Fibroblast of lung (primary cell): ENCODE data around the gene URB1. TPM values are rescaled to one million over a fixed set of nuclear protein-coding genes. Genes with fewer than 3 reads are reported as not detected.
"Not testable (repeated sequence)": the region's sequence is repeated elsewhere in the genome, so short reads cannot be mapped to it uniquely, and the experiment has no call there.

ENCODE experiments used
- DNase-seq, 2 donors: peaks; one replicate each; pipeline versions ENCODE4 v3.0.0 to v3.0.0-alpha.2; 2010; ENCODE audit warnings: low read depth in 2 of 2
- H2AFZ ChIP-seq: 2 replicates; pipeline ENCODE4 v1.5.1; 2012; ENCODE audit warnings: low read length, control low read depth, inconsistent platforms
- H3K27ac ChIP-seq: 2 replicates; pipeline ENCODE4 v1.5.1; 2011; ENCODE audit warnings: low read length, control low read depth; ENCODE audit not compliant: insufficient read depth
- H3K27me3 ChIP-seq: 2 replicates; pipeline ENCODE4 v1.5.1; 2011; ENCODE audit warnings: mild to moderate bottlenecking, low read length; ENCODE audit not compliant: control insufficient read depth, insufficient read depth
- H3K36me3 ChIP-seq: 2 replicates; pipeline ENCODE4 v1.5.1; 2011; ENCODE audit warnings: low read length; ENCODE audit not compliant: control insufficient read depth, insufficient read depth
- H3K4me1 ChIP-seq: 2 replicates; pipeline ENCODE4 v1.5.1; 2011; ENCODE audit warnings: low read length; ENCODE audit not compliant: control insufficient read depth, insufficient read depth; ENCODE audit errors: extremely low read depth
- H3K4me2 ChIP-seq: 2 replicates; pipeline ENCODE4 v1.5.1; 2011; ENCODE audit warnings: low read length, control low read depth; ENCODE audit not compliant: insufficient read depth; ENCODE audit errors: extremely low read depth
- H3K4me3 ChIP-seq, 4 experiments: fragments of 200-600 bp in 1 of 4; sonication (generic) in 1 of 4; replicated peaks in 1 of 4; 2 replicates each; pipeline ENCODE4 v1.5.1; 2011 to 2016; ENCODE audit warnings: low read length in 4 of 4, low read depth in 3 of 4, mild to moderate bottlenecking in 3 of 4, control low read depth in 2 of 4, inconsistent platforms in 1 of 4, mixed read lengths in 1 of 4; ENCODE audit not compliant: insufficient read depth in 1 of 4; ENCODE audit errors: control extremely low read depth in 1 of 4
- H3K79me2 ChIP-seq: 2 replicates; pipeline ENCODE4 v1.5.1; 2012; ENCODE audit warnings: mild to moderate bottlenecking, low read length, inconsistent platforms; ENCODE audit not compliant: control insufficient read depth, insufficient read depth
- H3K9ac ChIP-seq: 2 replicates; pipeline ENCODE4 v1.5.1; 2011; ENCODE audit warnings: mild to moderate bottlenecking, low read length, control low read depth; ENCODE audit not compliant: insufficient read depth
- H3K9me3 ChIP-seq: 2 replicates; pipeline ENCODE4 v1.5.1; 2012; ENCODE audit warnings: low read depth, low read length; ENCODE audit not compliant: control insufficient read depth, insufficient read depth
- H4K20me1 ChIP-seq: 2 replicates; pipeline ENCODE4 v1.5.1; 2011; ENCODE audit warnings: low read length; ENCODE audit not compliant: control insufficient read depth, insufficient read depth; ENCODE audit errors: extremely low read depth
- EZH2 ChIP-seq: IDR thresholded peaks from 2 replicates; pipeline ENCODE4 v1.5.1; 2012; ENCODE audit warnings: low read length, control low read depth, mild to moderate bottlenecking; ENCODE audit errors: missing control alignments
- polyA plus RNA-seq, 2 donors: library from polyadenylated mRNA; depleted of rRNA in 1 of 2; stranded (reverse) in 1 of 2; unstranded in 1 of 2; fragments of >200 nt; gene quantifications; 2 replicates each; pipeline ENCODE4 v1.2.1, GENCODE V29; 2011 to 2012; ENCODE audit warnings: missing spikeins in 1 of 2
- total RNA-seq: library from RNA; depleted of rRNA; stranded (reverse); fragments of >200 nt; gene quantifications from 2 replicates; pipeline ENCODE4 v1.2.1, GENCODE V29; 2014
- TF ChIP-seq, protein P1 (sequence below), 2 donors: IDR thresholded peaks in 1 of 2; conservative IDR thresholded peaks in 1 of 2; 1 replicate in 1 of 2; 2 replicates in 1 of 2; pipeline ENCODE4 v1.5.1; 2011 to 2012; ENCODE audit warnings: low read length in 2 of 2, control low read depth in 1 of 2, inconsistent platforms in 1 of 2, low read depth in 1 of 2, mild to moderate bottlenecking in 1 of 2

The URB1 gene
- total and polyA plus RNA-seq, 2 donors (not counting 1 experiment from before 2014, with no cell fraction given) = 4.3 to 17.7 TPM

GRCh38 chr21:32371913-32372314 lies 20.9 kb downstream of the URB1 start:
- H3K4me2 ChIP-seq = peak overlapping the region; percentile 39
- peaks cover 5% of the 10 kb centered on the region for H3K4me1 ChIP-seq
- H3K79me2 ChIP-seq = peaks cover 6% of the 10 kb centered on the region
- peak; percentile 64 to 90 for DNase-seq
- H3K9me3 ChIP-seq = no peaks in the 10 kb centered on the region
- H3K9ac ChIP-seq = no peak overlapping the region
- H3K36me3 ChIP-seq = peaks cover 15% of the 10 kb centered on the region
- peak overlapping the region; percentile 38 for H3K27ac ChIP-seq
- no peaks in the 10 kb centered on the region for H3K27me3 ChIP-seq
- H4K20me1 ChIP-seq = no peaks in the 10 kb centered on the region
- H2AFZ ChIP-seq = no peak overlapping the region
- TF ChIP-seq, protein P1, sequence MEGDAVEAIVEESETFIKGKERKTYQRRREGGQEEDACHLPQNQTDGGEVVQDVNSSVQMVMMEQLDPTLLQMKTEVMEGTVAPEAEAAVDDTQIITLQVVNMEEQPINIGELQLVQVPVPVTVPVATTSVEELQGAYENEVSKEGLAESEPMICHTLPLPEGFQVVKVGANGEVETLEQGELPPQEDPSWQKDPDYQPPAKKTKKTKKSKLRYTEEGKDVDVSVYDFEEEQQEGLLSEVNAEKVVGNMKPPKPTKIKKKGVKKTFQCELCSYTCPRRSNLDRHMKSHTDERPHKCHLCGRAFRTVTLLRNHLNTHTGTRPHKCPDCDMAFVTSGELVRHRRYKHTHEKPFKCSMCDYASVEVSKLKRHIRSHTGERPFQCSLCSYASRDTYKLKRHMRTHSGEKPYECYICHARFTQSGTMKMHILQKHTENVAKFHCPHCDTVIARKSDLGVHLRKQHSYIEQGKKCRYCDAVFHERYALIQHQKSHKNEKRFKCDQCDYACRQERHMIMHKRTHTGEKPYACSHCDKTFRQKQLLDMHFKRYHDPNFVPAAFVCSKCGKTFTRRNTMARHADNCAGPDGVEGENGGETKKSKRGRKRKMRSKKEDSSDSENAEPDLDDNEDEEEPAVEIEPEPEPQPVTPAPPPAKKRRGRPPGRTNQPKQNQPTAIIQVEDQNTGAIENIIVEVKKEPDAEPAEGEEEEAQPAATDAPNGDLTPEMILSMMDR (conservative IDR thresholded peaks at IDR 0.05 in 1 of 2, IDR thresholded peaks at IDR 0.05 in 1 of 2; ENCODE audit: low read depth in 1 of 2, low read length in 2 of 2) = no peak
- TF ChIP-seq EZH2 = no peak
- H3K4me3 ChIP-seq = no peak overlapping the region

DNA sequence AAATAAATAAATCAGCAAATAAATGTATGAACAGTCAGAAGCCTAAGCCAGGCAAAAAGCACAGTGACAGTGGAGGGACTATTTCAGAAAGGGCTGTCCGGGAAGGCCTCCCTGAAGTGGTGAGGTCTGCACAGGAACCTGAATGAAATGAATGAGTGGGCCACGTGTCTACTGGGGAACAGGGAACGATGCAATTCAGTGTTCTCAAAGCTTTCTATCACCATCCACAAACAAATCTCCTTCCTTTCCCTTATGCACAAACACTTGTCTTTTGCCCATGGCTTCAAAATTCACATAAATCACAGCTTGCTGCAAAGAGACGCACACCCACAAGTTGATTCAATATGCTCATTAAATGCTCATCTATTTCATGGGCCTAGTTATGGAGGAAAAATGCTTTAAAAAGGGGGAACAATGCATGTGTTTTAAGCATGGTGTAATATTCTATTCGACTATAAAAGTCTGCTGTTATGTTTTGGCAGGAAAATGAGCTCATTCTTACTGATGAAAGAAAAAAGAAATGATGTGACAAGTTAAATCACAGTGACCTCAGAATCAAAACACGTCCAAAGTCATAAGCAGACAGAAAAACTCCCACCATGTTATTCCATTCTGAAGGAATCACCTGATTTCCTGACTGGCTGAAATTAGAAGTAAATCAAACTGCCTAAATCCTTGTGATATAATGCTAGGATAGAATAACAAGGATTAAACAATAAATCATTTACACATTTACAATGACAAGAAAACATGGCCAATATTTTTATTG lies 21.6 kb downstream of the URB1 start:
- DNase-seq = peak; percentile 33 to 54
- Histone ChIP-seq H3K9me3 (no peaks in the 10 kb centered on the region), H3K79me2 (peaks cover 6% of the 10 kb centered on the region), H3K36me3 (peaks cover 20% of the 10 kb centered on the region), H2AFZ (no peak overlapping the region), H3K9ac (no peak overlapping the region), H3K27ac (peak overlapping the region; percentile 42), H3K4me3 (no peak overlapping the region), H4K20me1 (no peaks in the 10 kb centered on the region), H3K4me2 (no peak overlapping the region), H3K4me1 (peaks cover 5% of the 10 kb centered on the region), H3K27me3 (no peaks in the 10 kb centered on the region)
- no peak for TF ChIP-seq EZH2
- TF ChIP-seq, protein P1 (conservative IDR thresholded peaks at IDR 0.05 in 1 of 2, IDR thresholded peaks at IDR 0.05 in 1 of 2; ENCODE audit: low read depth in 1 of 2, low read length in 2 of 2) = no peak

DNA sequence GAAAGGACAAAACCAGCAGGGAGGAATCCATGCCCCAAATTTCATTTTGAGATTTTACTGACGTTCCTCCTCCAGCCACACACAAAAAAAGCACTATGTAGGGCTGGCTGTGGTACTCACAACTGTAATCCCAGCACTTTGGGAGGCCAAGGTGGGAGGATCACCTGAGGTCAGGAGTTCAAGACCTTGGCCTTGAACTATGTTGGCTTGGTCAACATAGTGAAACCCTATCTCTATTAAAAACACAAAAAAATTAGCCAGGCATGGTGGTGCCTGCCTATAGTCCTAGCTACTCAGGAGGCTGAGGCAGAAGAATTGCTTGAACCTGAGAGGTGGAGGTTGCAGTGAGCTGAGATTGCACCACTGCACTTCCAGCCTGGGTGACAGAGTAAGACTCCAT lies 23.9 kb downstream of the URB1 start:
- not testable (repeated sequence) for H3K9me3 ChIP-seq, H3K4me3 ChIP-seq, H3K27ac ChIP-seq, H3K9ac ChIP-seq, H4K20me1 ChIP-seq, H2AFZ ChIP-seq, H3K79me2 ChIP-seq, H3K4me1 ChIP-seq, H3K4me2 ChIP-seq, H3K27me3 ChIP-seq, DNase-seq
- H3K36me3 ChIP-seq = peaks cover 26% of the 10 kb centered on the region
